ENCODE measurements around the gene ARSG. TPM values are rescaled to one million over a fixed set of nuclear protein-coding genes. Genes with fewer than 3 reads are reported as not detected.
A peak's percentile ranks its signal among the peaks of the same experiment; 100 is the strongest.

The ARSG gene
- polyA plus RNA-seq, 3 donors: 5.5 to 7.3 (median 6.4) TPM

GRCh38 chr17:68449021-68449739 lies 157.9 kb downstream of the ARSG start:
- no peak for DNase-seq

- no peak for DNase-seq
Observed at GRCh38 chr17:68450391-68450790, 159.1 kb downstream of the ARSG start.

GRCh38 chr17:68450801-68451200 lies 159.5 kb downstream of the ARSG start:
- no peak for DNase-seq

- no peak for DNase-seq
Observed at GRCh38 chr17:68451670-68452354, 160.5 kb downstream of the ARSG start.

- no peak for DNase-seq
Observed at GRCh38 chr17:68452724-68453290, 161.5 kb downstream of the ARSG start.

- DNase-seq: no peak
Observed at GRCh38 chr17:68453991-68454665, 162.8 kb downstream of the ARSG start.

GRCh38 chr17:68455901-68456338 lies 164.6 kb downstream of the ARSG start:
- no peak for DNase-seq

GRCh38 chr17:68456339-68457167 lies 165.3 kb downstream of the ARSG start:
- DNase-seq: peak; percentile 72

GRCh38 chr17:68457168-68457538 lies 165.9 kb downstream of the ARSG start, which contains the start of gene WIPI1:
WIPI1 (minus strand) TSS chr17:68457496; CDS start chr17:68457421, 75 bp downstream.
- no peak for DNase-seq

- peak; percentile 98 for DNase-seq
Observed at GRCh38 chr17:68457539-68458259, 166.4 kb downstream of the ARSG start.

- no peak for DNase-seq
Observed at GRCh38 chr17:68458260-68459036, 167.2 kb downstream of the ARSG start.

GRCh38 chr17:68459037-68459639 lies 167.8 kb downstream of the ARSG start:
- DNase-seq: no peak

- DNase-seq: no peak
Observed at GRCh38 chr17:68460146-68460545, 168.9 kb downstream of the ARSG start.

GRCh38 chr17:68460715-68461114 lies 169.4 kb downstream of the ARSG start:
- DNase-seq: no peak

GRCh38 chr17:68461122-68461539 lies 169.8 kb downstream of the ARSG start:
- no peak for DNase-seq

GRCh38 chr17:68461589-68461988 lies 170.3 kb downstream of the ARSG start:
- DNase-seq: no peak

- DNase-seq: peak; percentile 89
Observed at GRCh38 chr17:68462381-68463210, 171.3 kb downstream of the ARSG start.

- DNase-seq: no peak
Observed at GRCh38 chr17:68463211-68464019, 172.1 kb downstream of the ARSG start.

All from renal pelvis (tissue), 4 donors.